Measurements from ENCODE around the gene RGS7BP. TPM values are rescaled to one million over a fixed set of nuclear protein-coding genes. Genes with fewer than 3 reads are reported as not detected.
"Not testable (repeated sequence)": the region's sequence is repeated elsewhere in the genome, so short reads cannot be mapped to it uniquely, and the experiment has no call there.

RGS7BP gene
- total and polyA plus RNA-seq, 5 experiments from 2014 or later: not detected

DNA sequence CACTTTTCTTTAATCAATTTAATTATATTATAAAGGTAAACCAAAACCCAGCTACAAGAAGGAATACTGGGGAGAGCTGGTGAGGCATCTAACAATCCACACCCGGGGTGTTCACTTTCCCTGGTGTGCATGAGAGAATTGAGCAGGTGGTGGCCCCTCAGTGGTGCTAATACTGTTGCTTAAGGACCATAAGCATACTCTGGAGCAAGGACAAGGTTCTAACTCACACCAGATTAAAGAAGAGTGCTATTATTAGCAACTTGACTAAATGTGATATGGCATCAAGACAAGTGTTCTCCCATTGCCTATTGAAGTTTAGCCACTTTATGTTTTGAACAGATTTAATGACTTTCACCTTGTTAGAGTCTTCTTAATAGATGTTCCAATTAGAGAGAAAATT is 8.8 kb downstream of the RGS7BP start:
- peaks cover 2 to 19% (median 5%) of the 10 kb centered on the region in 5 donors for H3K27me3 Mint-ChIP-seq
- no peaks in the 10 kb centered on the region for H3K4me1 Mint-ChIP-seq
- no peak overlapping the region for H3K4me3 Mint-ChIP-seq
- DNase-seq (no peak), ATAC-seq (no peak)
- no peaks in the 10 kb centered on the region for H3K36me3 Mint-ChIP-seq
- H3K9me3 Mint-ChIP-seq: peaks cover 0 to 10% (median 0%) of the 10 kb centered on the region in 9 donors
- H3K27ac Mint-ChIP-seq: no peak overlapping the region
- POLR2A ChIA-PET: no interaction called here

DNA sequence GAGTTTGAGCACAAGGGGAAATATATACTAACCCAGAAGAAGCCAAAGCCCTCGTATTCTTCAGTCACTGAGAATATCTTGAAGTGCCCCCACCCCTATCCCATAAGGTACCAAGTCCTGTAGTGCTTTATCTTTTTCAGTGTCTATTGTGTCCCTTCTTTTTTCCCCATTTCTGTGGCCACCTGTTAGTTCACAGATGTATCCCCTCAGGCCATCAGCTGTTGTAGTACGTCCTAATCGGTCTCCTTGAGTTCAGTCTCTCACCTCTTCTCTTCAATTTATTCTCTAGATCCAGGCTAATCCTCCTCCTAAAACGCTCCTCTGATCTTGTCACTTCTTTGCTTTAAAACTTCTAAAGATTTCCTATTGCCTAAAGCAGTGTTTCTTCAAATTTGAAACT is 10.4 kb downstream of the RGS7BP start:
- Mint-ChIP-seq H3K4me3 (no peak overlapping the region), H3K9me3 (no peaks in the 10 kb centered on the region), H3K27me3 (peaks cover 2 to 19% (median 4%) of the 10 kb centered on the region in 5 donors), H3K27ac (no peak overlapping the region), H3K36me3 (no peaks in the 10 kb centered on the region), H3K4me1 (no peaks in the 10 kb centered on the region)
- no peak for ATAC-seq
- no peak for DNase-seq
- POLR2A ChIA-PET: no interaction called here

- H3K36me3 Mint-ChIP-seq: no peaks in the 10 kb centered on the region
- peaks cover 0 to 19% (median 5%) of the 10 kb centered on the region in 5 donors for H3K27me3 Mint-ChIP-seq
- POLR2A ChIA-PET: no interaction called here
- H3K4me1 Mint-ChIP-seq: no peaks in the 10 kb centered on the region
- H3K27ac Mint-ChIP-seq: no peak overlapping the region
- ATAC-seq: no peak
- no peak for DNase-seq
- H3K4me3 Mint-ChIP-seq: no peak overlapping the region
- H3K9me3 Mint-ChIP-seq: no peaks in the 10 kb centered on the region
These were observed 13.0 kb downstream of the RGS7BP start for GRCh38 chr5:64518793-64519192.

DNA sequence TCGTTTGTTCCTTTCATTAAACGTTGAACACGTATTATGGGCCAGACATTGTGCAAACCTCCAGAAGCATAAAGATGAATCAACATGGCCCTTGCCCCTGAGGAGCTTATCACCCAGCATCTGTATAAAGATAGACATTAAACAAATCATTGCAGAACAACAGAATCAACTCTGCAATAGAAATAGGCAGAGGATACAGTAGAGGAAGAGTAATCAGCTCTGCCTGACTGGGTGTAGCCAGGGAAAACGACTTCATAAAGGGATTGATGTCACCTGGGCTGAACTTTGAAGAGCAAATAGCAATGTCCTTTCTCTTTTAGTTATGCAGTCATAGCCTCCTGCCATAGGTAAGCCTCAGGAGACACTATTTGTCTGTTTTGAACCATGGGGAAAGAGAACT is 13.4 kb downstream of the RGS7BP start:
- Mint-ChIP-seq H3K4me1 (no peaks in the 10 kb centered on the region), H3K4me3 (no peak overlapping the region), H3K9me3 (no peaks in the 10 kb centered on the region), H3K27ac (no peak overlapping the region), H3K27me3 (peaks cover 0 to 19% (median 5%) of the 10 kb centered on the region in 5 donors), H3K36me3 (no peaks in the 10 kb centered on the region)
- POLR2A ChIA-PET: no interaction called here
- ATAC-seq: no peak
- no peak for DNase-seq

- no peak for ATAC-seq
- H3K27ac Mint-ChIP-seq: no peak overlapping the region
- no peak for DNase-seq
- no peaks in the 10 kb centered on the region for H3K36me3 Mint-ChIP-seq
- POLR2A ChIA-PET: no interaction called here
- peaks cover 0 to 6% (median 3%) of the 10 kb centered on the region in 5 donors for H3K27me3 Mint-ChIP-seq
- no peaks in the 10 kb centered on the region for H3K9me3 Mint-ChIP-seq
- no peaks in the 10 kb centered on the region for H3K4me1 Mint-ChIP-seq
- H3K4me3 Mint-ChIP-seq: no peak overlapping the region
These were observed 21.1 kb downstream of the RGS7BP start for GRCh38 chr5:64526734-64527439.

- no peak for ATAC-seq
- Mint-ChIP-seq H3K4me1 (no peaks in the 10 kb centered on the region), H3K36me3 (no peaks in the 10 kb centered on the region), H3K4me3 (no peak overlapping the region), H3K9me3 (no peaks in the 10 kb centered on the region), H3K27ac (no peak overlapping the region), H3K27me3 (peaks cover 0 to 6% (median 2%) of the 10 kb centered on the region in 5 donors)
- POLR2A ChIA-PET: no interaction called here
- no peak for DNase-seq
These were observed 24.3 kb downstream of the RGS7BP start for GRCh38 chr5:64530076-64530475.

DNA sequence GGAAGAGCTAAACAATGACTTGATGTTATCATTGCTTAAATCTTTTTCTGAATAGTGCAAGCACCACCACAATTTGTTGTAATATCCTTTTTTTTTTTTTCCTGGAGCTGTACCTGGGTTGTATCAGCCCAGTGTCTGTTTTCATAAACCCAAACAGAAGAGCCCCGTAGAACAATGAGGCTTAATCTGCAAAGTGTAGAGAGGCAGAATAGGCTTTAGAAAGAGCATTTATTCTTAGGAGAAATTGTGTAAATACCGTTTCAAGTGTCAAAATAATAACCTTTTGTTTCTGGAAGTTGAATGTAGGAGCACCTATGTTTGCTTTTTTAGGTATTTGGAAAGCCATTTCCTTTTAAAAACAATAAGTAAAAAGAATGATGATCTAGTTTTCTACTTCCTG is 26.4 kb downstream of the RGS7BP start:
- Mint-ChIP-seq H3K4me1 (no peaks in the 10 kb centered on the region), H3K36me3 (no peaks in the 10 kb centered on the region)

GRCh38 chr5:64532657-64533056 is 26.8 kb downstream of the RGS7BP start:
- Mint-ChIP-seq H3K4me1 (no peaks in the 10 kb centered on the region), H3K27ac (no peak overlapping the region), H3K36me3 (no peaks in the 10 kb centered on the region), H3K4me3 (no peak overlapping the region), H3K9me3 (no peaks in the 10 kb centered on the region), H3K27me3 (peaks cover 0 to 2% (median 0%) of the 10 kb centered on the region in 5 donors)
- DNase-seq: no peak
- no peak for ATAC-seq
- POLR2A ChIA-PET: no interaction called here

More for the DNA sequence above, 26.4 kb downstream of the RGS7BP start:
- Mint-ChIP-seq H3K4me3 (no peak overlapping the region), H3K9me3 (no peaks in the 10 kb centered on the region), H3K27ac (no peak overlapping the region), H3K27me3 (peaks cover 0 to 2% (median 0%) of the 10 kb centered on the region in 5 donors)
- no peak for DNase-seq
- POLR2A ChIA-PET: no interaction called here
- ATAC-seq: no peak

DNA sequence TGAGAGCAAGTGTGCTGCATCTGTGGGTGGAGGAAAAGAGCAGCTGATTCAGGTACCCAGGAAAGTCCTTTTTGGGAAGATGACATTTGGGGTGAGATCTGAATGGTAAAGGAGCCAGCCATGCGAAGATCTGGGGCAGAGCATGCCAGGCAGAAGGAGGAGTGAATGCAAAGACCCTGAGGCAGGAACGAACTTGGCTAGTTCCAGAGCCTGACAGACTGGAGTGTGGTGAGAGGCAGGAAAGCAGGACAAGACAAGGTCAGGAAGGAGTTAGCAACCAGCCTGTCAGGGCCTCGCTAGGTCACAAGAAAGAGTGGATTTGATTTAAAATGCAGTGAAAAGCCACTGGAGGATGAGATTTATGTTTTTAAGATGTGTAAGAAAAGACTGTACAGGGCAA is 28.2 kb downstream of the RGS7BP start:
- ATAC-seq: no peak
- no peak for DNase-seq
- no peak overlapping the region for H3K27ac Mint-ChIP-seq
- H3K4me1 Mint-ChIP-seq: no peaks in the 10 kb centered on the region
- no peaks in the 10 kb centered on the region for H3K9me3 Mint-ChIP-seq
- no peaks in the 10 kb centered on the region for H3K36me3 Mint-ChIP-seq
- H3K27me3 Mint-ChIP-seq: peaks cover 0 to 2% (median 0%) of the 10 kb centered on the region in 5 donors
- no peak overlapping the region for H3K4me3 Mint-ChIP-seq
- POLR2A ChIA-PET: no interaction called here

DNA sequence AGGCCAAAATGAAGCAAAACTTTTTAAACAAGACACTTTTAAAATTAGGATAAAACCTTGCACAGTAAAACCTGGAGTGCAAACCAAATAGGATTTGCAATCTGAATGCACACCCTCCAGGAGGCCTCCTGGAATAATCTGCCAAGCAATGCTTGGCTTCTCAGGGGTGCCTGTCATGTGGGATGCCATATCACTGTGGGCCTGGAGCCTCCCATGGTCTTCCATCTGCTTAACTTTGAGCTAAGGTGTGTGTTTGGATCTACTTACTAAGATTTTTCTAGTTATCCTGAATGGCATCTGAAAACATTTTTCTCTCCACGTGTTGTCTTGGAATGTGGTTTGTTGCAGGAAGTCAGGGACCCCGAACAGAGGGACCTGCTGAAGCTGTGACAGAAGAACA is 52.1 kb downstream of the RGS7BP start:
- no peak for DNase-seq
- no peaks in the 10 kb centered on the region for H3K4me1 Mint-ChIP-seq
- H3K4me3 Mint-ChIP-seq: no peak overlapping the region

GRCh38 chr5:64558641-64559040 is 52.8 kb downstream of the RGS7BP start:
- H3K4me1 Mint-ChIP-seq, H3K27ac Mint-ChIP-seq, POLR2A ChIA-PET, DNase-seq, H3K4me3 Mint-ChIP-seq, ATAC-seq: not testable (repeated sequence)
- Mint-ChIP-seq H3K36me3 (peaks cover 0 to 19% (median 0%) of the 10 kb centered on the region in 3 donors), H3K9me3 (peaks cover 11 to 27% (median 18%) of the 10 kb centered on the region in 9 donors), H3K27me3 (peaks cover 0 to 22% (median 3%) of the 10 kb centered on the region in 5 donors)

More for the DNA sequence above, 52.1 kb downstream of the RGS7BP start:
- Mint-ChIP-seq H3K27ac (no peak overlapping the region), H3K9me3 (peaks cover 10 to 27% (median 18%) of the 10 kb centered on the region in 9 donors), H3K27me3 (peaks cover 0 to 23% (median 4%) of the 10 kb centered on the region in 5 donors), H3K36me3 (peaks cover 0 to 19% (median 0%) of the 10 kb centered on the region in 3 donors)
- no peak for ATAC-seq
- POLR2A ChIA-PET: no interaction called here

DNA sequence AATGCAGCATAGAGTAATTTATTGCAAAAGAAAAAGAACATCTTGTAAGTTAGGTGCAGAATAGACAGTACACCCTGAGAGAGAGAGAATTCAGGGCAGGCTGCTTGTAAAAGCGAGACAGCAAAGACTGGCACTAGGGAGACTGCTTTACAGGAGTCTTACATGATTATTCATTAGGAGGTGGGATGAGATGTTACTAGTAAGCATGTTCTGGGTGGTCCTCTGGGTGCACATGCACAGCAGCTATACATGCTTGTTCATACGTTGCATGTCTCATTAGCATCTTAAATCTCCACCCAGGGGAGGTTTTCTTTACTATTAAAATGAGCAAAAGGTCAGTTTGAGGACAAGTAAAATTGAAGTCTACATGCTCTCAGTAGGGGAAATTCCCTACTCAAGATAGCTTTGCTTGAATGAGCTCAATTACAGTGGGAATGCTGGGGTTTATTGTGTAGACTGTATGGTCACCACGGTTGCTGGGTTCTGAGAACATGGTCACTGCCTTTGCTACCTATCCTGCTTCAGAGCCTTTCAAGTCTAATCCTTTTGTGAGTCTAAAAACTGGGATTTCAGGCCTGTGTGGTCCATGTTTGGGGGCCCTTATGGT is 60.6 kb downstream of the RGS7BP start:
- Mint-ChIP-seq H3K4me3 (no peak overlapping the region), H3K27ac (no peak overlapping the region), H3K9me3 (peaks cover 0 to 4% (median 0%) of the 10 kb centered on the region in 9 donors), H3K4me1 (no peaks in the 10 kb centered on the region), H3K27me3 (peaks cover 0 to 3% (median 1%) of the 10 kb centered on the region in 5 donors), H3K36me3 (no peaks in the 10 kb centered on the region)
- POLR2A ChIA-PET: no interaction called here
- ATAC-seq: no peak
- DNase-seq: no peak

DNA sequence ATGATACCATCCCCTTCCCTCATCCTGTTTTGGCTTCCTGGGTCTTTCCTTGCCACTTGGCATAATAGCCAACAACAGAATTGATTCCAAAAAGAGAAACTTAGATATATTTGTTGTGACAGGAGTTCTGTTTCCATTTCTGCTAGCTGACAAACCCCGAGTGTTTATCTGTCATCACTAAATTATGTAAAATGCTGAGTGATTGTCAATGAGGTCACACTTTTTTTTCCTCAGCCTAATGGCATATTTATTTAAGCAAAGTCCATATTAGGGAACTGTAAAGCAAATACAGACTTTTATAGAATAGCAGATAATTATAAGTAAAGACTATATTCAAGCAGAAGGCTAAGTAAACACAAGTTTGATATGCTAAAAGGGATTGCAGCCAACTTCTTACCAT is 64.0 kb downstream of the RGS7BP start:
- no peak overlapping the region for H3K4me3 Mint-ChIP-seq
- POLR2A ChIA-PET: no interaction called here
- H3K27me3 Mint-ChIP-seq: peaks cover 0 to 4% (median 2%) of the 10 kb centered on the region in 5 donors
- H3K9me3 Mint-ChIP-seq: no peaks in the 10 kb centered on the region
- H3K27ac Mint-ChIP-seq: no peak overlapping the region
- no peak for DNase-seq
- H3K36me3 Mint-ChIP-seq: no peaks in the 10 kb centered on the region
- ATAC-seq: no peak
- no peaks in the 10 kb centered on the region for H3K4me1 Mint-ChIP-seq
